NT2/D1 (cell line): ENCODE results near the gene PKMYT1.
A peak's percentile ranks its signal among the peaks of the same experiment; 100 is the strongest.

Source experiments
- DNase-seq: peaks from one replicate; pipeline ENCODE4 v3.0.0-alpha.2; 2011; ENCODE audit warnings: low read depth, low spot score
- H3K27me3 ChIP-seq: 2 replicates; pipeline ENCODE4 v1.6.0; 2011; ENCODE audit warnings: mild to moderate bottlenecking; ENCODE audit not compliant: insufficient read length, insufficient read depth
- H3K36me3 ChIP-seq: 2 replicates; pipeline ENCODE4 v1.6.1; 2011; ENCODE audit warnings: mild to moderate bottlenecking, low read length, mixed read lengths; ENCODE audit not compliant: insufficient read depth, insufficient read length
- H3K4me1 ChIP-seq: 2 replicates; pipeline ENCODE4 v1.5.1; 2011; ENCODE audit not compliant: insufficient read depth, insufficient read length
- H3K4me3 ChIP-seq: 2 replicates; pipeline ENCODE4 v1.5.1; 2011; ENCODE audit warnings: low read depth; ENCODE audit not compliant: insufficient read length
- H3K9ac ChIP-seq: 2 replicates; pipeline ENCODE4 v1.6.0; 2011; ENCODE audit warnings: low read depth; ENCODE audit not compliant: insufficient read length
- H3K9me3 ChIP-seq: 2 replicates; pipeline ENCODE4 v1.5.1; 2011; ENCODE audit warnings: mild to moderate bottlenecking, low read length; ENCODE audit not compliant: insufficient read depth
- SUZ12 ChIP-seq: IDR thresholded peaks from 2 replicates; pipeline ENCODE4 v1.6.1; 2011; ENCODE audit not compliant: insufficient read length, insufficient read depth; ENCODE audit errors: extremely low read depth
- YY1 ChIP-seq: IDR thresholded peaks from 2 replicates; pipeline ENCODE4 v1.6.1; 2011; ENCODE audit not compliant: insufficient read length, insufficient read depth
- ZNF274 ChIP-seq: IDR thresholded peaks from 2 replicates; pipeline ENCODE4 v1.6.1; 2011; ENCODE audit warnings: mild to moderate bottlenecking, low read depth, low read length

The PKMYT1 gene

DNA sequence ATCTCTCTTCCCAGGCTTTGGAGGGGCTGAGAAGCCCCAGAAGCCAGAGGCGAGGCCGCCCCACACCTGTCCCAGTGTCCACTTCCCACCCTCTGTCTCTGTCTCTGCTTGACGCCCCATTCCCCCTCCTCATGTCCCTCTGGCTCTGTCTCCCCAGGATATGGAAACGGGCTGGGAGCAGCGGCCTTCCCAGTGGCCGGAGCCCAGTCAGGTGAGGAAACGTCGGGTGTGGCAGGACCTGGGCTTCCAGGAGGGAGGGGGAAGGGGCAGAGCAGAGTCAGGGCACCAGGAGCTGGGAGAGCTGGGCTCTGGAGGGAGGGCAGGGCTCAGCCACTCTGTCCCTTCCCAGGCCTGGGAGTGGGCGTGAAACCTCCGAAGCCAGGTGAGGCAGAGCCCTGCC lies 10.6 kb upstream of the PKMYT1 start:
- no peak overlapping the region for H3K9ac ChIP-seq
- peaks cover 3% of the 10 kb centered on the region for H3K27me3 ChIP-seq
- peaks cover 28% of the 10 kb centered on the region for H3K4me1 ChIP-seq
- no peak for DNase-seq
- no peak for TF ChIP-seq YY1
- TF ChIP-seq SUZ12, result no peak
- no peak for TF ChIP-seq ZNF274
- H3K36me3 ChIP-seq, result no peaks in the 10 kb centered on the region
- H3K9me3 ChIP-seq, result no peaks in the 10 kb centered on the region
- no peak overlapping the region for H3K4me3 ChIP-seq

DNA sequence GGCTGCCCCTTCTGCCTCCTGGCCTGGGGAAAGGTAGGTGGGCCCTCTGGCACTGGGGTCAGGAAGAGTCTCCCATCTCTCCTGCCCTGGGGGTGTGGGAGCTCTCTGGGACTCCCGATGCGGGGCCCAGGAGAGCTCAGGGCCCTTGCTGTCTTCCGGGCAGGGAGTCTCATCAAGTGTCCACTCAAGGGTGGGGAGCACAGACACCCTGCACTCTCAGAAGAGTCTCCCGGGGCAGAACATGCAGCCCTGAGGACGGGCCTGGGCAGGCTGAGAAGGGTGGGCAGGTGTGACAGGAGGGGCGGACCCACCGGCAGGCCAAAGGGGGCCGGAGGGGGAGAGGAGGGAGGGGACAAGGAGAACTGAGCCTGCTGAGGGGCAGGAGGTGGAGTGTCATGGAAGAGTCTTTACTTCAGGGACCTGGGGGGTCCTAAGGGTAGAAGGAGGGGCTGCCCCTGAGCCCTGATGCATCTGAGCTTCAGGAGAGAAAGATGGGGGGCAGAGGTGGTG lies 8.4 kb upstream of the PKMYT1 start:
- Histone ChIP-seq H3K36me3 (no peaks in the 10 kb centered on the region), H3K4me1 (peaks cover 34% of the 10 kb centered on the region), H3K9me3 (no peaks in the 10 kb centered on the region), H3K4me3 (no peak overlapping the region), H3K27me3 (peaks cover 3% of the 10 kb centered on the region), H3K9ac (peak overlapping the region; percentile 56)
- TF ChIP-seq ZNF274 (no peak), SUZ12 (no peak), YY1 (no peak)
- no peak for DNase-seq

DNA sequence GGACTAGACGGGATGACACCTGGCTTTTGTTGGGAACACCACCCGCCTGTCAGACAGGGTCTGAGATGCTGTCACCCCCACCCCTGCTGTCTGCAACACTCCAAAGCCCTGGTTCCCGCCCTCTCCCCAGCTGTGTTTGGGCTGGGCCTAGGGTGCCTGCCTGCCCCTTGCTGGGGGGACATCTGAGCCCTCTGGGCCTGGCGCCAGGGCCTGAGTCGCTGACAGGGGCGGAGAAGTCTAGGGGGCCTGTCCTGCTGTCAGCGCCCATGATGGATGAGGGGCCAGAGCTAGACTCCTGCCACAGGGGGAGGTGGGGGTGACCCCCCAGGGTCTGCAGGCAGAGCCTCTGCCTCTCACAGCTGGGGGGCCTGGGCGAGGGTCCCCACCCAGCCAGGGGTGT lies 7.6 kb upstream of the PKMYT1 start:
- H3K9ac ChIP-seq, result peak overlapping the region; percentile 56
- peaks cover 3% of the 10 kb centered on the region for H3K27me3 ChIP-seq
- no peaks in the 10 kb centered on the region for H3K9me3 ChIP-seq
- peaks cover 37% of the 10 kb centered on the region for H3K4me1 ChIP-seq
- TF ChIP-seq YY1 (no peak), ZNF274 (no peak), SUZ12 (no peak)
- DNase-seq, result no peak
- H3K36me3 ChIP-seq, result no peaks in the 10 kb centered on the region
- H3K4me3 ChIP-seq, result no peak overlapping the region

DNA sequence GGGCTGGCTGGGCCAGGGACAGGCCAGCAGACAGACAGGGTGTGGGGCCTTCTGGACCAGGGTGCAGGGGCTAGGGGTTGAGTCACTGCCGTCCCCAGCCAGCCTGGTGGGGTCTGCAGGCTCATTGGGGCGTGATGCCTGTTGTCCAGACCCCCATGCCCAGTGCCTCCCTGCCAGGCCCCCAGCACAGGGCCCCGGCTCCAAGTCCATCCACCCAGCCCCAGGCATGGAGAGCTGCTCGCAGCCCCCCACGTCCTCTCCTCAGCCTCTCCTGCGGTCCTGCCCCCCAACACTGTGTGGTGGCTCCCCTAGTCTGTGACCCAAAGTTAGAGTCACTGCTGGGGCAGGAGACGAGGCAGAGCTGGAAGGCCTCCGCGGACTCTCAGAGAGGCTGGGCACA lies 7.0 kb upstream of the PKMYT1 start:
- no peak for DNase-seq
- H3K36me3 ChIP-seq, result no peaks in the 10 kb centered on the region
- peak overlapping the region; percentile 56 for H3K9ac ChIP-seq
- no peak for TF ChIP-seq YY1
- no peak for TF ChIP-seq ZNF274
- no peak for TF ChIP-seq SUZ12
- peaks cover 3% of the 10 kb centered on the region for H3K27me3 ChIP-seq
- peaks cover 36% of the 10 kb centered on the region for H3K4me1 ChIP-seq
- H3K4me3 ChIP-seq, result no peak overlapping the region
- H3K9me3 ChIP-seq, result no peaks in the 10 kb centered on the region

DNA sequence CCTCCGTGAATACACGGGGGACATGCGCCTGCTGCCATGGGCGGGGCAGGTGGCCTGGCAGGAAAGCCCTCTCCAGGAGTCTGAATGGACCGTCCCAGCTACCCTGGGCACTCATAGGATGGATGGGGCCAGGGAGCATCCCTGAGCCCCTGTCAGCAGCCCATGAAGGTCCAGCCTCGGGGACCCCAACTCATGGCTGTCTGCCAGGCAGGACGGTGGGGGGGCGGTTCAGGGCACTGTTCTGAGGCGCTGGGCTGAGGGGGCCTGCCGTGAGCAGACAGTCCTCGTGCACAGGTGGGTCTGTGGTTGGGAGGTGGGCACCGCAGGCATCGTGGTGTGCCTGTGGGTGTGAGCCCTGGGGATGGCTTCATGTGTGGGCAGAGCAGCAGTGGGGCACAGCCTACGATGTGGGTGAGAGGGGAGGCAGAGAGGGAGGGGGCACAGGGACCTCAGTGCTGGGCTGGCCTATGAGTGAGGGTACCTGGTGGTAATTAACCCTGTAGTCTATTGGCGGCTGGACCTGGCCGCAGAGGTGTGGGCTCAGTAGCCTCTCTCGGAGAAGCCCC lies 6.5 kb upstream of the PKMYT1 start:
- no peaks in the 10 kb centered on the region for H3K9me3 ChIP-seq
- TF ChIP-seq ZNF274 (no peak), YY1 (no peak), SUZ12 (no peak)
- no peak for DNase-seq
- H3K4me3 ChIP-seq, result no peak overlapping the region
- peaks cover 36% of the 10 kb centered on the region for H3K4me1 ChIP-seq
- H3K9ac ChIP-seq, result peak overlapping the region; percentile 5
- no peaks in the 10 kb centered on the region for H3K36me3 ChIP-seq
- peaks cover under 1% of the 10 kb centered on the region for H3K27me3 ChIP-seq

DNA sequence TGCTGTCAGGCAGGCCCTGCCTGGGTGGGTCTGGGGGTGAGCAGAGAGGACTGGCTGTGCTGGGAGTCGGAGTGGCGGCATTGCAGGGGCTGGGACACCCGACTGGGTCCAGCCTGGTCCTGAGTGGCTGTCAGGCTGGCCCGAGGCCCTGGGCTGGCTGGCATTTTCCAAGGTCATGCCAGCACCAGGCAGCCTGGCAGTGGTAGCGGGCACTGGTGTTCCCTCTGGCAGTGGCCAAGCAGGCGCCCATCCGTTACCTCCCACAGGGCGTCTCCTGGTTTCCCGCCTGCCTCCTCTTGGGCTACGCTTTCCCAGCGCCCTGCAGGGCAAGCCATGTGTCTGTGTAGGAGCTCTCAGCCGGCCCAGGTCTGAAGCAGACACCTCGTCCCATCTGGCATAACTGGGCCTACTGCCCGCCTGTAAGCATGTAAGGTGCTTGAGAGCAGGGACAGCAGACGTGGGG lies 5.7 kb upstream of the PKMYT1 start:
- no peaks in the 10 kb centered on the region for H3K36me3 ChIP-seq
- DNase-seq, result no peak
- peak overlapping the region; percentile 5 for H3K9ac ChIP-seq
- no peak overlapping the region for H3K4me3 ChIP-seq
- H3K4me1 ChIP-seq, result peaks cover 34% of the 10 kb centered on the region
- H3K9me3 ChIP-seq, result no peaks in the 10 kb centered on the region
- TF ChIP-seq ZNF274 (no peak), SUZ12 (no peak), YY1 (no peak)
- no peaks in the 10 kb centered on the region for H3K27me3 ChIP-seq

DNA sequence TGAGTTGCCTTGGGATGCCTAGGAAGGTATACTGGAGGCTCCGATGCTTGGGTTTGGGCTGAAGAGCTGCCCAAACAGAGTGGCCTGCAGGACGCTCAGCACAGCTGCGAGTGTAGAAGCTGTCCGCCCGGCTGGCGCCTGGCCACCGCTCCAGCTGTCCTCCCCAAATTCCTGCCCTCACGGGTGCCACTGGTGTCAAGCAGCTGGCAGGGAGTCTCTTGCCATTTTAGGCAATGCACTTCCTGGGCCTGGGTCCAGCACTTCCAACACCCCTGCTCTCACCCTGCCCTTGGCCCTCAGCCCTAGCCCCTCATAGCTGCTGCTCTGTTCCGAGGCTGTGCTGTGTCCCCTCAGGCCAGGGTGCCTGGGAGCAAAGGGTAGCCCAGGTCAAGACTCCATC lies 5.2 kb upstream of the PKMYT1 start:
- H3K4me3 ChIP-seq, result no peak overlapping the region
- no peaks in the 10 kb centered on the region for H3K36me3 ChIP-seq
- peaks cover 30% of the 10 kb centered on the region for H3K4me1 ChIP-seq
- no peaks in the 10 kb centered on the region for H3K9me3 ChIP-seq
- DNase-seq, result no peak
- H3K27me3 ChIP-seq, result no peaks in the 10 kb centered on the region
- peak overlapping the region; percentile 57 for H3K9ac ChIP-seq
- TF ChIP-seq SUZ12, result no peak
- TF ChIP-seq ZNF274, result no peak
- no peak for TF ChIP-seq YY1
